ENCODE results near the gene RNASEH2C.
"Not testable (repeated sequence)": the region's sequence is repeated elsewhere in the genome, so short reads cannot be mapped to it uniquely, and the experiment has no call there.

The RNASEH2C gene

DNA sequence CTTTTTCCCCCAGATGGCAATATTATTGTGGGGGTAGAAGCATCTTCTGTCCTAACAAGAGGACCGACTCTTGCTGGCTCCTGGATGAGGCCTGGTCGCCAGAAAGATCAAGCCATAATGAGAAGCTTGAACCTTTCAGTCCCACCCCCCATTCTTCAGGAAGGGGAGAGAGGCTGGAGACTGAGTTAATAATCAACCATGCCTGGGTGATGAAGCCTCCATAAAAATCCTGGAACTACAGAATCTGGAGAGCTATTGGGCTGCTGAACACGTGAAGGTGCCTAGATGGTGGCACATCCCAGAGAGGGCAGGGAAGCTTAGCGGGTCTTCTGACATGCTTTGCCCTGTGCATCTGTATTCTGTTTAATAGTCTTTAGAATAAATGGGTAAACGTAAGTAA, 43.8 kb upstream of the RNASEH2C start:
- H4K20me1 ChIP-seq (ENCODE audit: insufficient read depth, low read length), result no peaks in the 10 kb centered on the region
- H3K9me3 ChIP-seq (ENCODE audit: insufficient read depth, low read length), result no peaks in the 10 kb centered on the region
- H3K27me3 ChIP-seq (ENCODE audit: low read depth, low read length), result 0 out of 2 replicates have a peak, but pooled peaks cover 5% of the 10 kb centered on the region
- no peak overlapping the region for H2AFZ ChIP-seq (ENCODE audit: low read depth, low read length)
- no peak overlapping the region for H3K4me3 ChIP-seq (ENCODE audit: low read length)
- H3K4me2 ChIP-seq (ENCODE audit: low read length), result no peak overlapping the region
- H3K36me3 ChIP-seq (replicated peaks; ENCODE audit: low read depth, low read length), result no peaks in the 10 kb centered on the region
- H3K4me1 ChIP-seq (ENCODE audit: low read length), result no peaks in the 10 kb centered on the region
- no peak overlapping the region for H3K9ac ChIP-seq (ENCODE audit: low read length)
- TF ChIP-seq EZH2phosphoT487 (IDR thresholded peaks at IDR 0.05; ENCODE audit: low read depth), result no peak
- no peak overlapping the region for H3K27ac ChIP-seq (ENCODE audit: low read length)
- no peaks in the 10 kb centered on the region for H3K79me2 ChIP-seq (ENCODE audit: low read length)

DNA sequence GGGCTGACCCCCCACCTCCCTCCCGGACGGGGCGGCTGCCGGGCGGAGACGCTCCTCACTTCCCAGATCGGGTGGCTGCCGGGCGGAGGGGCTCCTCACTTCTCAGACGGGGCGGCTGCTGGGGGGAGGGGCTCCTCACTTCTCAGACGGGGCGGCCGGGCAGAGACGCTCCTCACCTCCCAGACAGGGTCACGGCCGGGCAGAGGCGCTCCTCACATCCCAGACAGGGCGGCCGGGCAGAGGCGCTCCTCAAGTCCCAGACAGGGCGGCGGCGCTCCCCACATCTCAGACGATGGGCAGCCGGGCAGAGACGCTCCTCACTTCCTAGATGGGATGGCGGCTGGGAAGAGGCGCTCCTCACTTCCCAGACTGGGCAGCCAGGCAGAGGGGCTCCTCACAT, 42.2 kb upstream of the RNASEH2C start:
- not testable (repeated sequence) for H3K36me3 ChIP-seq (replicated peaks; ENCODE audit: low read depth, low read length); H3K27me3 ChIP-seq (ENCODE audit: low read depth, low read length); H3K79me2 ChIP-seq (ENCODE audit: low read length); H3K9me3 ChIP-seq (ENCODE audit: insufficient read depth, low read length); H3K4me2 ChIP-seq (ENCODE audit: low read length); H2AFZ ChIP-seq (ENCODE audit: low read depth, low read length); H3K4me3 ChIP-seq (ENCODE audit: low read length); H3K27ac ChIP-seq (ENCODE audit: low read length); H3K9ac ChIP-seq (ENCODE audit: low read length); H4K20me1 ChIP-seq (ENCODE audit: insufficient read depth, low read length); H3K4me1 ChIP-seq (ENCODE audit: low read length)

DNA sequence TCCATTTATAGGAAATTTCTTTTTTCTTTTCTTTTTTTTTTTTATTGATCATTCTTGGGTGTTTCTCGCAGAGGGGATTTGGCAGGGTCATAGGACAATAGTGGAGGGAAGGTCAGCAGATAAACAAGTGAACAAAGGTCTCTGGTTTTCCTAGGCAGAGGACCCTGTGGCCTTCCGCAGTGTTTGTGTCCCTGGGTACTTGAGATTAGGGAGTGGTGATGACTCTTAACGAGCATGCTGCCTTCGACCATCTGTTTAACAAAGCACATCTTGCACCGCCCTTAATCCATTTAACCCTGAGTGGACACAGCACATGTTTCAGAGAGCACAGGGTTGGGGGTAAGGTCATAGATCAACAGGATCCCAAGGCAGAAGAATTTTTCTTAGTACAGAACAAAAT, 41.6 kb upstream of the RNASEH2C start:
- H3K9ac ChIP-seq (ENCODE audit: low read length); H3K79me2 ChIP-seq (ENCODE audit: low read length); H3K4me3 ChIP-seq (ENCODE audit: low read length); H2AFZ ChIP-seq (ENCODE audit: low read depth, low read length); H3K36me3 ChIP-seq (replicated peaks; ENCODE audit: low read depth, low read length); H3K9me3 ChIP-seq (ENCODE audit: insufficient read depth, low read length); H3K27me3 ChIP-seq (ENCODE audit: low read depth, low read length); H3K4me1 ChIP-seq (ENCODE audit: low read length); H3K4me2 ChIP-seq (ENCODE audit: low read length); H4K20me1 ChIP-seq (ENCODE audit: insufficient read depth, low read length); H3K27ac ChIP-seq (ENCODE audit: low read length): not testable (repeated sequence)

DNA sequence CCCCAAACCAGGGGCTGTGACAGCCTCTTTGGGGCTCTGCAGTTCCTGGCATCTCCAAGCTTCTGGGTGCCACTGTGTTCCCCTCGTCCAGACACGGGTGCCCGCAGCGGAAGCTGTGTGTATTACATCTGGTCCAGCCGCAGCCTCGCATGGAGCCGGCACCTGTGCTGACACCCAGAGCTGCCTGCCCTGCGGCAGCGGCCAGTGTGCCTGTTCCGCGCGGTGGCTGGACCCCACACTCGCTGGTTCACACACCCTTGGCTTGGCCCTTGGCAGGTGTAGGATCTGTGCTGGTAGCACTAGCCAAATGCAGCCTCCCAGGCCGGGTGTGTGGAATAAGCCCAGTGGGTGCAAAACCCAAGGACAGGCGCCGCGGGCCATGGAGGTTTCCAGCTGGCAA, 24.5 kb upstream of the RNASEH2C start:
- H3K9ac ChIP-seq (ENCODE audit: low read length), result no peak overlapping the region
- no peaks in the 10 kb centered on the region for H3K9me3 ChIP-seq (ENCODE audit: insufficient read depth, low read length)
- H2AFZ ChIP-seq (ENCODE audit: low read depth, low read length), result no peak overlapping the region
- no peak for TF ChIP-seq EZH2phosphoT487 (IDR thresholded peaks at IDR 0.05; ENCODE audit: low read depth)
- TF ChIP-seq, protein P1, sequence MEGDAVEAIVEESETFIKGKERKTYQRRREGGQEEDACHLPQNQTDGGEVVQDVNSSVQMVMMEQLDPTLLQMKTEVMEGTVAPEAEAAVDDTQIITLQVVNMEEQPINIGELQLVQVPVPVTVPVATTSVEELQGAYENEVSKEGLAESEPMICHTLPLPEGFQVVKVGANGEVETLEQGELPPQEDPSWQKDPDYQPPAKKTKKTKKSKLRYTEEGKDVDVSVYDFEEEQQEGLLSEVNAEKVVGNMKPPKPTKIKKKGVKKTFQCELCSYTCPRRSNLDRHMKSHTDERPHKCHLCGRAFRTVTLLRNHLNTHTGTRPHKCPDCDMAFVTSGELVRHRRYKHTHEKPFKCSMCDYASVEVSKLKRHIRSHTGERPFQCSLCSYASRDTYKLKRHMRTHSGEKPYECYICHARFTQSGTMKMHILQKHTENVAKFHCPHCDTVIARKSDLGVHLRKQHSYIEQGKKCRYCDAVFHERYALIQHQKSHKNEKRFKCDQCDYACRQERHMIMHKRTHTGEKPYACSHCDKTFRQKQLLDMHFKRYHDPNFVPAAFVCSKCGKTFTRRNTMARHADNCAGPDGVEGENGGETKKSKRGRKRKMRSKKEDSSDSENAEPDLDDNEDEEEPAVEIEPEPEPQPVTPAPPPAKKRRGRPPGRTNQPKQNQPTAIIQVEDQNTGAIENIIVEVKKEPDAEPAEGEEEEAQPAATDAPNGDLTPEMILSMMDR (IDR thresholded peaks at IDR 0.05; ENCODE audit: low read depth, low read length), result no peak
- no peak overlapping the region for H3K4me2 ChIP-seq (ENCODE audit: low read length)
- peaks cover 5% of the 10 kb centered on the region; the same call in 1 of the 2 replicates for H3K4me1 ChIP-seq (ENCODE audit: low read length)
- H3K79me2 ChIP-seq (ENCODE audit: low read length), result no peaks in the 10 kb centered on the region
- no peaks in the 10 kb centered on the region for H3K36me3 ChIP-seq (replicated peaks; ENCODE audit: low read depth, low read length)
- no peaks in the 10 kb centered on the region for H4K20me1 ChIP-seq (ENCODE audit: insufficient read depth, low read length)
- H3K4me3 ChIP-seq (ENCODE audit: low read length), result no peak overlapping the region
- H3K27ac ChIP-seq (ENCODE audit: low read length), result no peak overlapping the region
- peaks cover 32% of the 10 kb centered on the region for H3K27me3 ChIP-seq (ENCODE audit: low read depth, low read length)

DNA sequence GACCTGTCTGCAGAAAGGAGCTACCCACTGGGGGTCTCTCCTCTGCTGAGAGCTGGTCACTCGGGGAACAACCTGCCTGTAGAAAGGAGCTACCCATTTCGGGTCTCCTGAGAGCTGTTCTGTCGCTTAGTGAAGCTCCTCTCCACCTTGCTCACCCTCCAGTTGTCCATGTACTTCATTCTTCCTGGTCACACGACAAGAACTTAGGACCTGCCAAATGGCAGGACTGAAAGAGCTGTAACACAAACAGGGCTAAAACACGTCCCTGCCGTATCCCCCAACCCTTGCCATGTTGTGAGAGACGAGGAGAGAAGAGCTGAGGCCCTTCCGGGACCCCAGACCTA, 24.1 kb upstream of the RNASEH2C start:
- Histone ChIP-seq H3K79me2 (ENCODE audit: low read length) (no peaks in the 10 kb centered on the region), H3K27ac (ENCODE audit: low read length) (no peak overlapping the region), H3K9me3 (ENCODE audit: insufficient read depth, low read length) (no peaks in the 10 kb centered on the region), H3K4me1 (ENCODE audit: low read length) (peaks cover 5% of the 10 kb centered on the region; the same call in 1 of the 2 replicates), H3K9ac (ENCODE audit: low read length) (no peak overlapping the region), H2AFZ (ENCODE audit: low read depth, low read length) (no peak overlapping the region), H3K36me3 (replicated peaks; ENCODE audit: low read depth, low read length) (no peaks in the 10 kb centered on the region), H3K4me2 (ENCODE audit: low read length) (no peak overlapping the region), H3K27me3 (ENCODE audit: low read depth, low read length) (peaks cover 29% of the 10 kb centered on the region), H4K20me1 (ENCODE audit: insufficient read depth, low read length) (no peaks in the 10 kb centered on the region), H3K4me3 (ENCODE audit: low read length) (no peak overlapping the region)
- TF ChIP-seq, protein P1 (IDR thresholded peaks at IDR 0.05; ENCODE audit: low read depth, low read length), result no peak
